GM23338 (cell line): Measurements from ENCODE around the gene MED12L.

Experiments
- CREB1 ChIP-seq: fragments of 250-450 bp; sonication (Bioruptor Pico); IDR thresholded peaks from 2 replicates; pipeline ENCODE4 v1.5.0; 2020; ENCODE audit warnings: low read depth, mild to moderate bottlenecking, moderate library complexity
- EZH2phosphoT487 ChIP-seq: fragments of 200-600 bp; sonication (generic); IDR thresholded peaks from one replicate; pipeline ENCODE4 v1.8.1; 2018; ENCODE audit warnings: antibody characterized with exemption; ENCODE audit not compliant: unreplicated experiment
- TF ChIP-seq, protein P1 (sequence below), 2 experiments: fragments of 200-600 bp in 1 of 2; sonication (generic) in 1 of 2; conservative IDR thresholded peaks; 2 replicates each; pipeline versions ENCODE4 v1.5.1 to v1.6.1; 2016 to 2017; ENCODE audit warnings: antibody characterized with exemption in 2 of 2, low read depth in 2 of 2, mild to moderate bottlenecking in 2 of 2, moderate library complexity in 1 of 2

- TF ChIP-seq, protein P1, sequence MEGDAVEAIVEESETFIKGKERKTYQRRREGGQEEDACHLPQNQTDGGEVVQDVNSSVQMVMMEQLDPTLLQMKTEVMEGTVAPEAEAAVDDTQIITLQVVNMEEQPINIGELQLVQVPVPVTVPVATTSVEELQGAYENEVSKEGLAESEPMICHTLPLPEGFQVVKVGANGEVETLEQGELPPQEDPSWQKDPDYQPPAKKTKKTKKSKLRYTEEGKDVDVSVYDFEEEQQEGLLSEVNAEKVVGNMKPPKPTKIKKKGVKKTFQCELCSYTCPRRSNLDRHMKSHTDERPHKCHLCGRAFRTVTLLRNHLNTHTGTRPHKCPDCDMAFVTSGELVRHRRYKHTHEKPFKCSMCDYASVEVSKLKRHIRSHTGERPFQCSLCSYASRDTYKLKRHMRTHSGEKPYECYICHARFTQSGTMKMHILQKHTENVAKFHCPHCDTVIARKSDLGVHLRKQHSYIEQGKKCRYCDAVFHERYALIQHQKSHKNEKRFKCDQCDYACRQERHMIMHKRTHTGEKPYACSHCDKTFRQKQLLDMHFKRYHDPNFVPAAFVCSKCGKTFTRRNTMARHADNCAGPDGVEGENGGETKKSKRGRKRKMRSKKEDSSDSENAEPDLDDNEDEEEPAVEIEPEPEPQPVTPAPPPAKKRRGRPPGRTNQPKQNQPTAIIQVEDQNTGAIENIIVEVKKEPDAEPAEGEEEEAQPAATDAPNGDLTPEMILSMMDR (conservative IDR thresholded peaks at IDR 0.05; ENCODE audit: low read depth in 2 of 2) = no peak
- TF ChIP-seq CREB1 (CRISPR knock-in tag) (no peak), EZH2phosphoT487 (no peak)
Measured at GRCh38 chr3:151218136-151218535, 132.7 kb downstream of the MED12L start.
